HG03432 (cell line): Measurements from ENCODE around the gene EBLN1.

Experiments used
- ATAC-seq: cut with Tn5 transposase; IDR thresholded peaks from one replicate; pipeline ENCODE4 v1.9.1; 2021; ENCODE audit warnings: mild to moderate bottlenecking, moderate library complexity; ENCODE audit not compliant: unreplicated experiment

The EBLN1 gene

GRCh38 chr10:22217842-22218241 is at the start of gene EBLN1:
EBLN1 (minus strand) TSS chr10:22218015; CDS start chr10:22209983, 8,032 bp downstream.
- no peak for ATAC-seq

- no peak for ATAC-seq
Observed at GRCh38 chr10:22265839-22266537, 48.2 kb upstream of the EBLN1 start.

GRCh38 chr10:22263106-22263505 is 45.3 kb upstream of the EBLN1 start:
- no peak for ATAC-seq

DNA sequence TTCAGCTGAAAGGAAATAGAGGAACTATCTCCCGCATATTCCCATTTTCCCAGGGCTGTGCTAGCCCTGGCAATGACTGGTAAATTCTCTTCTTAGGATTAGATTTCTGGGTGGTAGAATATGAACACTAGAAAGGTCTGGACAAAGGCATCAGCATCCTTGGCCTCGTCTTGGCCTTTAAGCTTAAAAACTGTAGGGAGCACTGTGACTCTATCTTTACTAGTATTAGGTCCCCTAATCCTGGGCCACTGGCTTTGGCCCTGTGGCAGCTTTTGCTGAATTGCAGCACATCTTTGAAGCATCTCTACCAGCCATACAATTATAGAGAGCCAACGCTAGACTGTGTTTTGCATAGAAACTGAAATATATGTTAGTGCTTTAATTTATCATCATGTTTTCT is 41.5 kb upstream of the EBLN1 start:
- ATAC-seq, result peak; percentile 61

DNA sequence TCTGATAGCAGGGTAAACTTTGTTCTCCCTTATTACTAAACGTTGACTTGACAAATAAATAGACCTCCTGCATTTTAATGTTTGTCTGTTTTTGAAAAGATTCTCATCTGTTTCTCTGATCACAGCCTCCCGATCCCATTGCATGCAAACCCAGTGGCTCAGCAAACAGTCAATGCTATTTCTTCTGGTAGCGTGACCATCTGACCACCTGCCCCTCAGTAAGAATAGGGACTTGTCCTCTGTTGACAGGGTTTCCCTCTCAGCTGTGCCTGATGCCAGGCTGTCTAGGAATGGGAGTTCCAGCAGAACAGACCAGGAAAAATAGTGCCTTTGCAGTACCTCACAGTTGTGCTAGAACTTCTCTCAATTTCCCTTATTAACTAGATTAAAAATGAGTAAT is 40.7 kb upstream of the EBLN1 start:
- ATAC-seq, result no peak

DNA sequence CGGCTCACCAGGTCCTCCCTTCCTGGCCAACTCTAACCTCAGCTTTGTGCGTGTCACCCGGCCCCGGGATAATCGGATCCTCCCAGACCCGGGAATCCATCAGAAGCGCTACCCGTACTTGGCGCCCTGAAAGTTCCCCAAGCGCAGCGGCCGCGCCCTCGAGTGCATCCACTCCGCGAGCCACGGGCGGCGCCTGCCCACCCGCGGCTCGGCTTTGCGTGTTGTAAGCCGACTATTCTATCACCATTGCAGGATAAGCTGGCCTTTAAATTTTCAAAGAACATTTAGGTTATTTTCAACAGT is 35.7 kb upstream of the EBLN1 start:
- ATAC-seq, result no peak

GRCh38 chr10:22252801-22253579 is 35.2 kb upstream of the EBLN1 start:
- ATAC-seq, result peak; percentile 42

- peak; percentile 69 for ATAC-seq
Observed at GRCh38 chr10:22252224-22252800, 34.5 kb upstream of the EBLN1 start.

GRCh38 chr10:22251751-22252223 is 34.0 kb upstream of the EBLN1 start:
- ATAC-seq, result peak; percentile 57

GRCh38 chr10:22250897-22251660 is 33.3 kb upstream of the EBLN1 start:
- no peak for ATAC-seq

- ATAC-seq, result no peak
Observed at GRCh38 chr10:22247636-22248035, 29.8 kb upstream of the EBLN1 start.

DNA sequence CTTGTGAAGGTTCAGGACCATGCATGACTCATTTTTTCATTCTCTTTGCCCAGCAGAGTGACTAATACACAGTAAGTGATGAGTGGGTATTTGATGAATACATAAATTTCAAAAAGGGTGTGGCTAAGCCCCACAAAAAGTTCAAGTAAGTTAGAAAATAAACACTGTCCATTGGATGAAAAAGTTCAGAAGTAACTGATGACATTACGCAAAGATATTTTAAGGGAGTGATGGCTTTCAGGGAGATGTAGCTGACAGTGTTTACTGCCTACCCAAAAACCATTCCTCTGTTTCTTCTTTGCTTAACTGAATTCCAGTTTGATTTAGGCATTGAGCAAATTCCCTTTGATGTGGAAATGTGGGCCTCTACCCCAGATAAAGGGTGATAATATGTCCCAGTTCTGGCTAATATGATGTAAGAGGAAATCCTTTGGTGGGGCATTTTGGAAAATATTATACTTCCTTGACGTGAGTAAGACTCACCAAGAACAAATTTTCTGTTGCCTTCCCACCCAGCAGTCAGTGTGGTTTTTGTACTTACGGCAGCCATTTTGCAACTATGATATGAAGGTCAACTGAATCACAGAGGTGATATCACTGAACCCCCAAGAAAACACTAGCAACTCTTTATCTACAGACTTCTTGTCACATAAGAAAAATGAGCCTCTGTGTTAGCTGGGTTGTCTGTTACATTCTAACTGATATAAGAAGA is 29.0 kb upstream of the EBLN1 start:
- no peak for ATAC-seq

- ATAC-seq, result no peak
Observed at GRCh38 chr10:22245567-22245966, 27.8 kb upstream of the EBLN1 start.

GRCh38 chr10:22244855-22245254 is 27.0 kb upstream of the EBLN1 start:
- ATAC-seq, result no peak

DNA sequence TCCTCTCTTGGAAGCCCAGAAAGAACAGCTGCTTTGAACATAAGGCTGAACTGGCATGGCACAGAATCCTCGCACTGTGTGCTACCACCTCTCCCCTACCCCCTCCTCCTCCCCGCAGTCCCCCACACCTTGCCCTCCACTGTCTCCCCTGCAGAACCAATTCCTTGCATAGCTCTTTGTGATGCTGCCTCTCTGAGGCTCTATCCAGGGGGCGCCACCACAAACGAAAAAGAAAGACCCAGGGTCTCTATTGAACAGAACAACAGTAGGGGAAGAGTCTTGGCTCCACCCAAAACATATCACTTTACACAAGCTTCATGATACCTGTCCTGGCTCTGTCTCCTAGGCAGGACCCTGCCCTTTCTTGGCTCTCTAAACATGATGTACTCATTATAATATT is 26.2 kb upstream of the EBLN1 start:
- no peak for ATAC-seq

GRCh38 chr10:22243321-22243720 is 25.5 kb upstream of the EBLN1 start:
- no peak for ATAC-seq

GRCh38 chr10:22231260-22231659 is 13.4 kb upstream of the EBLN1 start:
- ATAC-seq, result no peak

- ATAC-seq, result no peak
Observed at GRCh38 chr10:22230158-22230833, 12.5 kb upstream of the EBLN1 start.

- no peak for ATAC-seq
Observed at GRCh38 chr10:22229802-22230157, 12.0 kb upstream of the EBLN1 start.
